ENCODE data around the gene MAP1B. TPM values are rescaled to one million over a fixed set of nuclear protein-coding genes. Genes with fewer than 3 reads are reported as not detected.

MAP1B gene
- total RNA-seq, 4 donors from 2014 or later = 44.2 to 120 (median 83.4) TPM

GRCh38 chr5:72231991-72232703 is 124.9 kb downstream of the MAP1B start:
- no peak for DNase-seq
- Histone ChIP-seq H3K36me3 (peaks cover 0 to under 1% of the 10 kb centered on the region in 2 donors), H3K9me3 (no peaks in the 10 kb centered on the region), H3K4me3 (no peak overlapping the region), H3K4me1 (peaks cover 16 to 48% of the 10 kb centered on the region in 2 donors), H3K27ac (peak overlapping the region in 3 of 4 donors; percentile 38 to 56 (median 45)), H3K27me3 (no peaks in the 10 kb centered on the region)
- in situ Hi-C loops (cut with MboI; ENCODE audit: low sequenced_read_pairs in 4 of 4) (no loop called here), intact Hi-C loops (cut with DNase I; ENCODE audit: low total_unique reads) (no loop called here)
- peak; percentile 63 to 76 for ATAC-seq
- no peak for TF ChIP-seq POLR2A (IDR thresholded peaks at IDR 0.05)
- TF ChIP-seq, protein P1, sequence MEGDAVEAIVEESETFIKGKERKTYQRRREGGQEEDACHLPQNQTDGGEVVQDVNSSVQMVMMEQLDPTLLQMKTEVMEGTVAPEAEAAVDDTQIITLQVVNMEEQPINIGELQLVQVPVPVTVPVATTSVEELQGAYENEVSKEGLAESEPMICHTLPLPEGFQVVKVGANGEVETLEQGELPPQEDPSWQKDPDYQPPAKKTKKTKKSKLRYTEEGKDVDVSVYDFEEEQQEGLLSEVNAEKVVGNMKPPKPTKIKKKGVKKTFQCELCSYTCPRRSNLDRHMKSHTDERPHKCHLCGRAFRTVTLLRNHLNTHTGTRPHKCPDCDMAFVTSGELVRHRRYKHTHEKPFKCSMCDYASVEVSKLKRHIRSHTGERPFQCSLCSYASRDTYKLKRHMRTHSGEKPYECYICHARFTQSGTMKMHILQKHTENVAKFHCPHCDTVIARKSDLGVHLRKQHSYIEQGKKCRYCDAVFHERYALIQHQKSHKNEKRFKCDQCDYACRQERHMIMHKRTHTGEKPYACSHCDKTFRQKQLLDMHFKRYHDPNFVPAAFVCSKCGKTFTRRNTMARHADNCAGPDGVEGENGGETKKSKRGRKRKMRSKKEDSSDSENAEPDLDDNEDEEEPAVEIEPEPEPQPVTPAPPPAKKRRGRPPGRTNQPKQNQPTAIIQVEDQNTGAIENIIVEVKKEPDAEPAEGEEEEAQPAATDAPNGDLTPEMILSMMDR (IDR thresholded peaks at IDR 0.05 in 4 of 5, conservative IDR thresholded peaks at IDR 0.05 in 1 of 5) = no peak

DNA sequence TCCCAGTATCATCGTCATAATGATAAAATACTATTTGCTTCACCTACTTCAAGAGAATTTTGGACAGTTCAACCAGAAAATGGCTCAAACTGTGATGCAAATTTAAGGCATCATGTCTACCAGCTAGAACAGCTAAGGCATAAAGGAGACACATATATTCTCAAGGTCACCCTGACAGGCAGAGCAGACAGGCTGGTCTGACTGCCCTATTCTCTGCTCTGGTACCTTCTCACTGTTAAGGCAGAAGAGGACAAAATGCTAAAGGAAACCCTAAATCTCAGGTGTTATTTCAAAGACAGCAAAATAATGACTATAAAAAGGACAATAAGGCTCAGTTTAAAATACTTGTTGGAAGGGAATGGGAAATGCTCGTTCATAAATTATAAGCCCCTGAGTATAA is 125.6 kb downstream of the MAP1B start:
- Histone ChIP-seq H3K4me1 (peaks cover 16 to 48% of the 10 kb centered on the region in 2 donors), H3K27me3 (no peaks in the 10 kb centered on the region), H3K9me3 (no peaks in the 10 kb centered on the region), H3K27ac (peak overlapping the region in 2 of 4 donors; percentile 45 to 56), H3K4me3 (no peak overlapping the region), H3K36me3 (peaks cover 0 to 7% of the 10 kb centered on the region in 2 donors)
- ATAC-seq (no peak), DNase-seq (no peak)
- in situ Hi-C loops (cut with MboI; ENCODE audit: low sequenced_read_pairs in 4 of 4) (no loop called here), intact Hi-C loops (cut with DNase I; ENCODE audit: low total_unique reads) (no loop called here)
- TF ChIP-seq, protein P1 (IDR thresholded peaks at IDR 0.05 in 4 of 5, conservative IDR thresholded peaks at IDR 0.05 in 1 of 5) = no peak
- TF ChIP-seq POLR2A (IDR thresholded peaks at IDR 0.05) = no peak

GRCh38 chr5:72233835-72234234 is 126.6 kb downstream of the MAP1B start:
- intact Hi-C loops (cut with DNase I; ENCODE audit: low total_unique reads) = no loop called here
- peak overlapping the region in 3 of 4 donors; percentile 41 to 56 (median 55) for H3K27ac ChIP-seq

GRCh38 chr5:72234265-72234700 is 127.0 kb downstream of the MAP1B start:
- DNase-seq (no peak), ATAC-seq (peak; percentile 90 to 92)
- Histone ChIP-seq H3K27me3 (no peaks in the 10 kb centered on the region), H3K36me3 (peaks cover 0 to 7% of the 10 kb centered on the region in 2 donors), H3K4me3 (no peak overlapping the region), H3K4me1 (peaks cover 16 to 38% of the 10 kb centered on the region in 2 donors), H3K27ac (peak overlapping the region in 3 of 4 donors; percentile 41 to 56 (median 55)), H3K9me3 (no peaks in the 10 kb centered on the region)
- intact Hi-C loops (cut with DNase I; ENCODE audit: low total_unique reads) (no loop called here), in situ Hi-C loops (cut with MboI; ENCODE audit: low sequenced_read_pairs in 4 of 4) (no loop called here)
- no peak for TF ChIP-seq POLR2A (IDR thresholded peaks at IDR 0.05)
- TF ChIP-seq, protein P1 (IDR thresholded peaks at IDR 0.05 in 4 of 5, conservative IDR thresholded peaks at IDR 0.05 in 1 of 5) = no peak

More at GRCh38 chr5:72233835-72234234, 126.6 kb downstream of the MAP1B start:
- ATAC-seq (no peak), DNase-seq (no peak)
- Histone ChIP-seq H3K36me3 (peaks cover 0 to 7% of the 10 kb centered on the region in 2 donors), H3K4me3 (no peak overlapping the region), H3K9me3 (no peaks in the 10 kb centered on the region), H3K27me3 (no peaks in the 10 kb centered on the region), H3K4me1 (peaks cover 16 to 43% of the 10 kb centered on the region in 2 donors)
- in situ Hi-C loops (cut with MboI; ENCODE audit: low sequenced_read_pairs in 4 of 4) = no loop called here
- TF ChIP-seq, protein P1 (IDR thresholded peaks at IDR 0.05 in 4 of 5, conservative IDR thresholded peaks at IDR 0.05 in 1 of 5) = no peak
- TF ChIP-seq POLR2A (IDR thresholded peaks at IDR 0.05) = no peak
